Smooth muscle cell (in vitro differentiated cells): ENCODE data around the gene MECR. TPM values are rescaled to one million over a fixed set of nuclear protein-coding genes. Genes with fewer than 3 reads are reported as not detected.
"Not testable (repeated sequence)": the region's sequence is repeated elsewhere in the genome, so short reads cannot be mapped to it uniquely, and the experiment has no call there.

Source experiments
- DNase-seq: peaks from one replicate; lab custom pipeline; 2025; ENCODE audit not compliant: unreplicated experiment; lab: John Stamatoyannopoulos, UW
- H2AFZ ChIP-seq: fragments of 200-600 bp; sonication (generic); 2 replicates; pipeline ENCODE4 v1.6.0; 2016; ENCODE audit warnings: antibody characterized with exemption, low read depth, mild to moderate bottlenecking
- H3F3A ChIP-seq: fragments of 200-600 bp; sonication (generic); 2 replicates; pipeline ENCODE4 v1.6.0; 2017; ENCODE audit warnings: antibody characterized with exemption, low read depth
- H3K27ac ChIP-seq: fragments of 200-600 bp; sonication (generic); 2 replicates; pipeline ENCODE4 v1.5.1; 2016; ENCODE audit warnings: low read depth, mild to moderate bottlenecking
- H3K27me3 ChIP-seq: fragments of 200-600 bp; sonication (generic); 2 replicates; pipeline ENCODE4 v1.6.1; 2016; ENCODE audit warnings: low read depth, mild to moderate bottlenecking
- H3K36me3 ChIP-seq: fragments of 200-600 bp; sonication (generic); 2 replicates; pipeline ENCODE4 v1.5.1; 2016; ENCODE audit warnings: low read depth
- H3K4me1 ChIP-seq: fragments of 200-600 bp; sonication (generic); 2 replicates; pipeline ENCODE4 v1.5.1; 2016; ENCODE audit warnings: low read depth
- H3K4me2 ChIP-seq: fragments of 200-600 bp; sonication (generic); 2 replicates; pipeline ENCODE4 v1.6.0; 2016; ENCODE audit warnings: mild to moderate bottlenecking
- H3K4me3 ChIP-seq: fragments of 200-600 bp; sonication (generic); 2 replicates; pipeline ENCODE4 v1.5.1; 2016; ENCODE audit warnings: mild to moderate bottlenecking
- H3K79me2 ChIP-seq: fragments of 200-600 bp; sonication (generic); 2 replicates; pipeline ENCODE4 v1.6.0; 2016; ENCODE audit warnings: low read depth, mild to moderate bottlenecking
- H3K9ac ChIP-seq: fragments of 200-600 bp; sonication (generic); 2 replicates; pipeline ENCODE4 v1.6.0; 2016; ENCODE audit warnings: low read depth
- H3K9me3 ChIP-seq: fragments of 200-600 bp; sonication (generic); replicated peaks from 2 replicates; pipeline ENCODE4 v1.5.1; 2016; ENCODE audit warnings: low read depth
- H4K20me1 ChIP-seq: fragments of 200-600 bp; sonication (generic); 2 replicates; pipeline ENCODE4 v1.6.0; 2016; ENCODE audit warnings: low read depth
- WGBS: methylation state at CpG from one replicate; pipeline ENCODE4 v1.1.7; 2016; ENCODE audit warnings: low lambda C conversion rate; 5-methylcytosine and 5-hydroxymethylcytosine counted together
- polyA plus RNA-seq: library from polyadenylated mRNA; unstranded; fragments of >200 nt; fragmentation: Nextera tagmentation; extraction: Ambion mirVana; gene quantifications from 2 replicates; pipeline ENCODE4 v1.2.1, GENCODE V29; 2016
- total RNA-seq: library from RNA; depleted of rRNA; stranded (reverse); fragments of >200 nt; gene quantifications from 2 replicates; pipeline ENCODE4 v1.2.3, GENCODE V29; 2014
- TF ChIP-seq, protein P1 (sequence below): fragments of 200-600 bp; sonication (generic); IDR thresholded peaks from 2 replicates; pipeline ENCODE4 v1.5.1; 2017; ENCODE audit warnings: borderline replicate concordance, mild to moderate bottlenecking, antibody characterized with exemption; ENCODE audit not compliant: insufficient read depth, poor library complexity, severe bottlenecking

MECR gene
- total and polyA plus RNA-seq, 2 experiments from 2014 or later: 11.6 to 43.8 TPM

DNA sequence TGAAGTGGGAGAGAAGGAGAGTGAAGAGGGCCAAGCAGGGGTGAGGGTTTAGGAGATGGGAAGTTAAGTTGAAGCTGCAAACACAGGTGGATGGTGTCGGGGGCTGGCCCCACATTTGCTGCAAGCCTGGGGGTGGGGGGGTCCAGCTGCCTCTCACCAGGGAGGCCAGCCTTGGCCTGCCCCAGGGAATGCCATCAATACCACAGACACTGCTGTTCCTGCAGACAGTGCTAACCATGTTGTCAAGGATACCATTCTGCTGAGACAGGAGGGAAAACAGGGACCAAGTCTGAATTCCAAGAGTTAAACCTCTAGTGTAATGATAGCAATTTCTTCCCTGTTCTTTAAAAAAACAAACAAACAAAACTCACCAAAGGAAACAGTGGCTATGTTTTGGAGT lies 8.0 kb downstream of the MECR start:
- H3K9ac ChIP-seq: no peak overlapping the region
- H3K4me1 ChIP-seq: peaks cover 3% of the 10 kb centered on the region
- H3K79me2 ChIP-seq: peaks cover 3% of the 10 kb centered on the region
- no peaks in the 10 kb centered on the region for H3K9me3 ChIP-seq
- no peak overlapping the region for H2AFZ ChIP-seq
- TF ChIP-seq, protein P1, sequence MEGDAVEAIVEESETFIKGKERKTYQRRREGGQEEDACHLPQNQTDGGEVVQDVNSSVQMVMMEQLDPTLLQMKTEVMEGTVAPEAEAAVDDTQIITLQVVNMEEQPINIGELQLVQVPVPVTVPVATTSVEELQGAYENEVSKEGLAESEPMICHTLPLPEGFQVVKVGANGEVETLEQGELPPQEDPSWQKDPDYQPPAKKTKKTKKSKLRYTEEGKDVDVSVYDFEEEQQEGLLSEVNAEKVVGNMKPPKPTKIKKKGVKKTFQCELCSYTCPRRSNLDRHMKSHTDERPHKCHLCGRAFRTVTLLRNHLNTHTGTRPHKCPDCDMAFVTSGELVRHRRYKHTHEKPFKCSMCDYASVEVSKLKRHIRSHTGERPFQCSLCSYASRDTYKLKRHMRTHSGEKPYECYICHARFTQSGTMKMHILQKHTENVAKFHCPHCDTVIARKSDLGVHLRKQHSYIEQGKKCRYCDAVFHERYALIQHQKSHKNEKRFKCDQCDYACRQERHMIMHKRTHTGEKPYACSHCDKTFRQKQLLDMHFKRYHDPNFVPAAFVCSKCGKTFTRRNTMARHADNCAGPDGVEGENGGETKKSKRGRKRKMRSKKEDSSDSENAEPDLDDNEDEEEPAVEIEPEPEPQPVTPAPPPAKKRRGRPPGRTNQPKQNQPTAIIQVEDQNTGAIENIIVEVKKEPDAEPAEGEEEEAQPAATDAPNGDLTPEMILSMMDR: no peak
- 79% methylated on average over 1 of the region's 1 CpG for WGBS
- peaks cover 28% of the 10 kb centered on the region for H4K20me1 ChIP-seq
- H3K36me3 ChIP-seq: no peaks in the 10 kb centered on the region
- no peak overlapping the region for H3K27ac ChIP-seq
- H3K4me2 ChIP-seq: no peak overlapping the region
- H3F3A ChIP-seq: peaks cover 8% of the 10 kb centered on the region
- no peaks in the 10 kb centered on the region for H3K27me3 ChIP-seq
- DNase-seq: no peak
- H3K4me3 ChIP-seq: no peak overlapping the region

- DNase-seq, H3K4me3 ChIP-seq, H3K79me2 ChIP-seq, H3F3A ChIP-seq, H2AFZ ChIP-seq, H3K27me3 ChIP-seq, H3K4me1 ChIP-seq, H3K9me3 ChIP-seq, H3K4me2 ChIP-seq, H3K27ac ChIP-seq, H3K9ac ChIP-seq, H3K36me3 ChIP-seq: not testable (repeated sequence)
- whole genome bisulfite sequencing: 93% methylated on average over 6 of the region's 6 CpGs
- peaks cover 28% of the 10 kb centered on the region for H4K20me1 ChIP-seq
Observed at GRCh38 chr1:29222260-29222659, 8.5 kb downstream of the MECR start.

DNA sequence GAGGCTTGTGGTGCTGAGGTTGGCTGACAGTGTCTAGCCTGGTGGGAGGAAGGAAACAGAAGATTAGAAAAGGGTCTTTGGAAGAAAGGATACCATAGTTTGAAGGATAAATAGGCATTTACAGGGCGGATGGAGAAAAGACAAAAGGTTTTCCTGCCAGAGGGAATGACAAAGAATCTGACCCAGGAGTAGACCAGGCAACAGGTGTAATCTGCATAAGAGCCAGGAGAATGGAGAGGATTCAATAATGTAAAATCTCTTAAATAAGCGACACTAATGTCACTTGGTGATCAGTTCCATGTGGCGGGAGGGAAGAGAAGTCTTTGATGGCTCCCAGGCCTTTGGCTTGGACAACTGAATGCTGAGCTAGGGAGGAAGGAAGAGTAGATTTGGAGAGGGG lies 9.4 kb downstream of the MECR start:
- TF ChIP-seq, protein P1: no peak
- Histone ChIP-seq H2AFZ (no peak overlapping the region), H3K27me3 (no peaks in the 10 kb centered on the region), H3K4me1 (peaks cover 3% of the 10 kb centered on the region), H3K9ac (no peak overlapping the region), H3K79me2 (peaks cover 3% of the 10 kb centered on the region), H3K4me2 (no peak overlapping the region), H3K27ac (no peak overlapping the region), H3K36me3 (no peaks in the 10 kb centered on the region), H4K20me1 (peaks cover 28% of the 10 kb centered on the region), H3K4me3 (no peak overlapping the region), H3F3A (peaks cover 8% of the 10 kb centered on the region), H3K9me3 (no peaks in the 10 kb centered on the region)
- WGBS: 97% methylated on average over 3 of the region's 3 CpGs
- no peak for DNase-seq

DNA sequence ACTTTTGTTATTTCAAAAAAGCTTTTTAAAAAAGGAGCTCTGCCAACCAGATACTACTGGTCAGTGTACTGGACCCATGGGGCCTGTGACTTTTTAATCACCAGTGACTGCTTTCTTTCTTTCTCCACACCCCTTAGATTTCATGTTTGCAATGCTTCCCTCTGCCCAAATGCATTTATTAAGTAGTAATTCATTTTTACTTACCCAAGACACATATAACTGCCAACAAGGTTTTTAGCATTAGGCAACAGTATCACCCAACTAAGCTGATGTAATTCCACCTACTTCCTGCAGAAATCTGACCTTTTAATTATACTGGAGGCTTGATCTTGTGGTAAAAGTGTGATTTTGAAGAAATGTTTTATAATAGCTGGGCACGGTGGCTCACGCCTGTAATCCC lies 12.5 kb downstream of the MECR start:
- Histone ChIP-seq H3K9ac (no peak overlapping the region), H3K79me2 (no peaks in the 10 kb centered on the region), H4K20me1 (peaks cover 21% of the 10 kb centered on the region), H3K36me3 (no peaks in the 10 kb centered on the region), H3K4me3 (no peak overlapping the region), H3K27ac (no peak overlapping the region), H2AFZ (no peak overlapping the region), H3K4me1 (peaks cover 3% of the 10 kb centered on the region), H3F3A (peaks cover 8% of the 10 kb centered on the region), H3K4me2 (no peak overlapping the region), H3K9me3 (no peaks in the 10 kb centered on the region), H3K27me3 (no peaks in the 10 kb centered on the region)
- TF ChIP-seq, protein P1: no peak
- no peak for DNase-seq
- WGBS: 69% methylated on average over 2 of the region's 2 CpGs
